Measurements from ENCODE around the gene ASXL2.
A peak's percentile ranks its signal among the peaks of the same experiment; 100 is the strongest.
"Not testable (repeated sequence)": the region's sequence is repeated elsewhere in the genome, so short reads cannot be mapped to it uniquely, and the experiment has no call there.

The ASXL2 gene

DNA sequence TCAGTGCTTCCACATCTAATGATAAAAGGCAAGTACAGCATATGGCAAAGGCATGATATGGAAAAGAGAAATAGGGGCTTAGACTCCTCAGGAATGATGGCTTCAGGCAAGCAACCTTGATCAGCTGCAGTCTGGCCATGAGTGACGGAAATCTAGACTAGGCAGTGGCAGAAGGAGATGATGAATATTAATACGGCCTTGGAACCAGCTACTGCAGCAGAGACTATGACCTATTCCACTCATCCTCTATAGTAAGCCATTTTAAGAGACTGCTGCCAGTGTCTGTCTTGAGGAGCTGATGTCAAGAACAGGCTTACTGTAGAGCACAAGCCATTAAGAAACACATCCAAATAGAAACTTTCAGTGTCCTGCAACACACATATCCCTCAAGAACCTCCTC, 23.7 kb downstream of the ASXL2 start:
- 100% methylated on average over 1 of the region's 2 CpGs; no CpG with 5 or more reads in 1 of the 2 experiments for WGBS, 2 experiments (ENCODE audit: insufficient coverage in 2 of 2)
- Histone ChIP-seq H3K27ac (ENCODE audit: low read depth, low read length, severe bottlenecking) (no peak overlapping the region), H3K4me3 (ENCODE audit: extremely low read depth, insufficient read depth, low read length, poor library complexity, severe bottlenecking) (no peak overlapping the region), H3K36me3 (ENCODE audit: control insufficient read depth, insufficient read depth, low read length) (peaks cover 6% of the 10 kb centered on the region), H3K9me3 (ENCODE audit: control insufficient read depth, low read length) (no peaks in the 10 kb centered on the region), H3K4me1 (ENCODE audit: control insufficient read depth, insufficient read depth, low read length, poor library complexity, severe bottlenecking) (no peaks in the 10 kb centered on the region)

DNA sequence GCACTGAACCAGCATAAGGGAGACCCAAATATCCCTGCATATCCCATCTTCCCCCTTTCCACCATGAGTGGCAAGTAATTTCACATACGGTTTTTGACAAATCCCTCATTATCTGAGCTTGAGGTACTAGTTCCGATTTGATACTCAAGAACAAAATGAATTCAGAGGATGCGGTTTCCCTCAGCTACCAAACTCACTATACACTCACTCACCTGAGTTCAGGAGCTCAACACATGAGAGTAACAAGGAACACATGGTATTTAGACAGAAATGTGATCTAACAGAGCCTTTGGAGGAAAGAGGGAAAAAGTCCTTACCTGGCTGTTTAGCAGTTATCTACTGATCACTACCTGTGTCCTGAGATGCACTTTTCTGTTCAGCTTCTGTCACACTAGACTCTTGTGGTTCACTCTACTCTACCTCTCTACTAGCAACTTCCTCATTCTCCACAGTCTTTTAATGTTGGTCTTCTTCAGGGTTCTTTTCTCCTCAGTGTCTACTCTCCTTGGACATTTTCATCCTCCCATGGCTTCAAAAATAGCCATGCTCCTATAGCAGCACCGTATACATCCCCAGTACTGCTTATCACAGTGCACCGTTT, 25.1 kb downstream of the ASXL2 start:
- 79 to 100% methylated on average over 2 to 3 of the region's 5 CpGs for WGBS, 2 experiments (ENCODE audit: insufficient coverage in 2 of 2)
- Histone ChIP-seq H3K4me3 (ENCODE audit: extremely low read depth, insufficient read depth, low read length, poor library complexity, severe bottlenecking) (no peak overlapping the region), H3K9me3 (ENCODE audit: control insufficient read depth, low read length) (no peaks in the 10 kb centered on the region), H3K27ac (ENCODE audit: low read depth, low read length, severe bottlenecking) (no peak overlapping the region), H3K4me1 (ENCODE audit: control insufficient read depth, insufficient read depth, low read length, poor library complexity, severe bottlenecking) (no peaks in the 10 kb centered on the region), H3K36me3 (ENCODE audit: control insufficient read depth, insufficient read depth, low read length) (peaks cover 12% of the 10 kb centered on the region)

DNA sequence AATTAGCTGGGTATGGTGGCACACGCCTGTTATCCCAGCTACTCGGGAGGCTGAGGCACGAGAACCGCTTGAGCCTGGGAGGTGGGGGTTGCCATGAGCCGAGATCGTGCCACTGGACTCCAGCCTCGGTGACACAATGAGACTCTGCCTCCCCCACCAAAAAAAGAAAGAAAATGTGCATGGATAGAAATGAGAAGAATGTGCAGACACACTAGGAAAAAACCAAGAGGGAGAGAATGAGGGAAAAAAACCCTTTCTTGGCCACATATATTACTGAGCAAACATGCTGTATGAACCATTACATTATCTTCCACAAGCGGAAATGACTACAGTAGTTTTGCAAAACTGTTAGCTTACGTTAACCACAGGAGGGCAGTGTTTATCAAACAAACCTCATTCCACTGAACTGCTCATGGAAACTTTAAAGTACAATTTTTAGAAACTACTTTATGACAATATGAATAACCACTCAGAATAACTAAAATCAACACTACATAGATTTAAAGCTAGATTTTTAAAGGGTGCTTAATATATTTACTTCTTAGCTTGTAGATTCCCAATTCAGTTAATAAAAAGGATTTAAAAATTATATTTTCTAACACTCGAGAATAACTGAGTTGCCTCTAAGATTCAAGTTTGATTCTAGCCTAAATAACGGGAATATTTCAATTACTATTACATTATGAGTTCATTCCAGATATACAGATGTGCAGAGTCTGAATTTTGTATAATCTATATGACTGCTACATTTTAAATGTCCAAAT, 26.4 kb downstream of the ASXL2 start:
- Histone ChIP-seq H3K36me3 (ENCODE audit: control insufficient read depth, insufficient read depth, low read length) (peaks cover 13% of the 10 kb centered on the region), H3K9me3 (ENCODE audit: control insufficient read depth, low read length) (no peaks in the 10 kb centered on the region), H3K27ac (ENCODE audit: low read depth, low read length, severe bottlenecking) (no peak overlapping the region), H3K4me1 (ENCODE audit: control insufficient read depth, insufficient read depth, low read length, poor library complexity, severe bottlenecking) (no peaks in the 10 kb centered on the region), H3K4me3 (ENCODE audit: extremely low read depth, insufficient read depth, low read length, poor library complexity, severe bottlenecking) (no peak overlapping the region)
- WGBS, 2 experiments (ENCODE audit: insufficient coverage in 2 of 2) = 57 to 74% methylated on average over 1 to 8 of the region's 11 CpGs

DNA sequence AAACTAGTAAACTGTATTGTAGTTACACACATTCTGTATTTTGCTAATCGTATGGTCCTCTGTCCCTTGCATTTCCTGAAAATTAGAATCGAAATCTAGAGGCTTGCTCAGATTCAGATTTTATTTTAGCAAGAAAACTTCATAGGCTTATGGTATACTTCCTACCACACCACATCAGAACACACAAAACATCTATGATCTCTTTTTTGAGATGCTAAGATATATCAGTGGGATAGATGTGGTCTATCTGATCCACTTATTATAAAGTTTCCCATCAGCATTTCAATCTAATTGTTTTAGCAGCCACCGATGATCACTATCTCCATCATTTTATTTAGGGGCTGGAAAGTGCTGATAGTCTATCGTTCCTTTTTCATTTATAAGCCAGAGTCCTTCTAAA, 27.9 kb downstream of the ASXL2 start:
- not testable (repeated sequence) for H3K4me1 ChIP-seq (ENCODE audit: control insufficient read depth, insufficient read depth, low read length, poor library complexity, severe bottlenecking); H3K27ac ChIP-seq (ENCODE audit: low read depth, low read length, severe bottlenecking); H3K4me3 ChIP-seq (ENCODE audit: extremely low read depth, insufficient read depth, low read length, poor library complexity, severe bottlenecking); H3K9me3 ChIP-seq (ENCODE audit: control insufficient read depth, low read length); H3K36me3 ChIP-seq (ENCODE audit: control insufficient read depth, insufficient read depth, low read length)
- 80 to 100% methylated on average over 1 to 2 of the region's 4 CpGs for WGBS, 2 experiments (ENCODE audit: insufficient coverage in 2 of 2)

DNA sequence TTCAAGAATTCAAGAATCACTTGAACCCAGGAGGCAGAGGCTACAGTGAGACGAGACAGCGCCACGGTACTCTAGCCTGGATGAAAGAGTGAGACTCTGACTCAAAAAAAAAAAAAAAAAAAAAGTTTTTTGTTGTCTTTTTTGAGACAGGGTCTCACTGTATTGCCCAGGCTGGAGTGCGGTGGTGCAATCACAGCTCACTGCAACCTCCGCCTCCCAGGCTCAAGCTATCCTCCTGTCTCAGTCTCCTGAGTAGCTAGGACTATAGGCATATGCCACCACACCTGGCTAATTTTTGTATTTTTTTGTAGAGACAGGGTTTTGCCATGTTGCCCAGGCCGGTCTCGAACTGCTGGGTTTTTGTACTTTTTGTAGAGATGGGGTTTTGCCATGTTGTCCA, 28.9 kb downstream of the ASXL2 start:
- H3K4me1 ChIP-seq (ENCODE audit: control insufficient read depth, insufficient read depth, low read length, poor library complexity, severe bottlenecking); H3K36me3 ChIP-seq (ENCODE audit: control insufficient read depth, insufficient read depth, low read length); H3K4me3 ChIP-seq (ENCODE audit: extremely low read depth, insufficient read depth, low read length, poor library complexity, severe bottlenecking); H3K27ac ChIP-seq (ENCODE audit: low read depth, low read length, severe bottlenecking); H3K9me3 ChIP-seq (ENCODE audit: control insufficient read depth, low read length): not testable (repeated sequence)
- WGBS, 2 experiments (ENCODE audit: insufficient coverage in 2 of 2) = 100% methylated on average over 5 of the region's 7 CpGs

DNA sequence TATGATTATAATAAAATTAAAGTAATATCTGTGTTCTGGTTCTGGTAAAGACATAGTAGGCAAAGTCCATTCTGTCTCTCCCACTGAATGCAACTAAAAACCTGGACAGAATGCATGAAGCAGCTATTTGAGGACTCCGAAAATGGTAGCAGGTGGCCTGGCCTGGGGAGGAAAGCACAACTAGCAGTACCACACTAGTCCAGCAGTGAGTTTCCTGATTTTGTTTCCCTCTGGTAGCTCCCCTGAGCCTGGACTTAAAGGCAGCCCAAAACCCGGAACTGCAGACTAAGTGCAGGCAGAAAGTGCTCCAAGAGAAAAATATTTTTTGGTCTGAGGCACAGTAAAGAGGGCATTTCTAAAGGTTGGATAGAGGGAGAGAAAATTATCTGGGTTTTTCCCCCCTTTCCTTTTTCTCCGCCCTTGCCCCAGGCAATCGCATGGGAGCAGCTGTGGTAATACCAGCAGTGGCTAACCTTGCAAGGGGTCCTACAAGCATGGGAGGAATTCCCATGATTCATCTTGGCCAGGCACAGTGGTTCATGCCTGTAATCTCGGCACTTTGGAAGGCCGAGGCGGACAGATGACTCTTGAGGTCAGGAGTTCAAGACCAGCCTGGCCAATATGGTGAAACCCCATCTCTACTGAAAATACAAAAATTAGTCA, 32.3 kb downstream of the ASXL2 start:
- Histone ChIP-seq H3K4me1 (ENCODE audit: control insufficient read depth, insufficient read depth, low read length, poor library complexity, severe bottlenecking) (no peaks in the 10 kb centered on the region), H3K9me3 (ENCODE audit: control insufficient read depth, low read length) (no peaks in the 10 kb centered on the region), H3K27ac (ENCODE audit: low read depth, low read length, severe bottlenecking) (peak overlapping the region; percentile 26), H3K36me3 (ENCODE audit: control insufficient read depth, insufficient read depth, low read length) (peaks cover 23% of the 10 kb centered on the region), H3K4me3 (ENCODE audit: extremely low read depth, insufficient read depth, low read length, poor library complexity, severe bottlenecking) (no peak overlapping the region)
- WGBS, 2 experiments (ENCODE audit: insufficient coverage in 2 of 2) = 86 to 95% methylated on average over 5 to 6 of the region's 7 CpGs

DNA sequence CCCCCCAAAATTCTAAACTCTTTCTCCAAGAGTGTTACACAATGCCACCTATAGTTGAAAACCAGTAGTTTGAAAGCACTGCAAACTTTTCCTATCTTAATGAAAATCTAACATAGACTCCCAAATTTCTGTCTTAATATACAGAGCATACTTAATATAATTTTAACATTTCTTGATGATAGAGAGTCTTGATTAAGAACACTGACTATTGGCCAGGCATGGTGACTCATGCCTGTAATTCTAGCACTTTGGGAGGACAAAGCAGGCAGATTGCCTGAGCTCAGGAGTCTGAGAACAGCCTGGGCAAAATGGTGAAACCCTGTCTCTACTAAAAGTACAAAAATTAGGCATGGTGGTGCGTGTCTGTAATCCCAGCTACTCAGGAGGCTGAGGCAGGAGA, 34.2 kb downstream of the ASXL2 start:
- 88% methylated on average over 1 of the region's 1 CpG; no CpG with 5 or more reads in 1 of the 2 experiments for WGBS, 2 experiments (ENCODE audit: insufficient coverage in 2 of 2)
- no peaks in the 10 kb centered on the region for H3K4me1 ChIP-seq (ENCODE audit: control insufficient read depth, insufficient read depth, low read length, poor library complexity, severe bottlenecking)
- no peaks in the 10 kb centered on the region for H3K9me3 ChIP-seq (ENCODE audit: control insufficient read depth, low read length)
- no peak overlapping the region for H3K27ac ChIP-seq (ENCODE audit: low read depth, low read length, severe bottlenecking)
- peaks cover 26% of the 10 kb centered on the region for H3K36me3 ChIP-seq (ENCODE audit: control insufficient read depth, insufficient read depth, low read length)
- H3K4me3 ChIP-seq (ENCODE audit: extremely low read depth, insufficient read depth, low read length, poor library complexity, severe bottlenecking) = no peak overlapping the region

DNA sequence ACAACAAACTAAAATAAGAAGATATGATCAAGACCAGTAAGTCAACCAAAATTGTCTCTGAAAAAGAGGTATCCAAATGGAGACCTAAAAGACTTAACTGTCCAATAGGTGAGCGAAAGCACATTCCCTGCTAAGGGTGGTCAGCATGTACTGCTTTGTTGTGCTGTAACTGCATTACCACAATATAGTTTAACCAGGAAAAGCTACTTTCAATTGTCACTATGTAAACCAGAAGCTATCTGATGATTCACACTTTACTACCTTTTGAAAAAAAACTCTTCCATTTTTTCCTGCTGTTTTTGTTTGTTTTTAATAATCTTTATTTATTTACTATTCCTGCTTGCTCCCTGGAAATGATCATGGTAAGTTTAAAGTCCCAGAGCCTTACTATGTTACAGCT, 36.1 kb downstream of the ASXL2 start:
- H3K4me1 ChIP-seq (ENCODE audit: control insufficient read depth, insufficient read depth, low read length, poor library complexity, severe bottlenecking) = no peaks in the 10 kb centered on the region
- no peak overlapping the region for H3K4me3 ChIP-seq (ENCODE audit: extremely low read depth, insufficient read depth, low read length, poor library complexity, severe bottlenecking)
- H3K9me3 ChIP-seq (ENCODE audit: control insufficient read depth, low read length) = no peaks in the 10 kb centered on the region
- H3K36me3 ChIP-seq (ENCODE audit: control insufficient read depth, insufficient read depth, low read length) = peaks cover 26% of the 10 kb centered on the region
- WGBS, 2 experiments (ENCODE audit: insufficient coverage in 2 of 2) = 100% methylated on average over 1 of the region's 1 CpG
- no peak overlapping the region for H3K27ac ChIP-seq (ENCODE audit: low read depth, low read length, severe bottlenecking)

DNA sequence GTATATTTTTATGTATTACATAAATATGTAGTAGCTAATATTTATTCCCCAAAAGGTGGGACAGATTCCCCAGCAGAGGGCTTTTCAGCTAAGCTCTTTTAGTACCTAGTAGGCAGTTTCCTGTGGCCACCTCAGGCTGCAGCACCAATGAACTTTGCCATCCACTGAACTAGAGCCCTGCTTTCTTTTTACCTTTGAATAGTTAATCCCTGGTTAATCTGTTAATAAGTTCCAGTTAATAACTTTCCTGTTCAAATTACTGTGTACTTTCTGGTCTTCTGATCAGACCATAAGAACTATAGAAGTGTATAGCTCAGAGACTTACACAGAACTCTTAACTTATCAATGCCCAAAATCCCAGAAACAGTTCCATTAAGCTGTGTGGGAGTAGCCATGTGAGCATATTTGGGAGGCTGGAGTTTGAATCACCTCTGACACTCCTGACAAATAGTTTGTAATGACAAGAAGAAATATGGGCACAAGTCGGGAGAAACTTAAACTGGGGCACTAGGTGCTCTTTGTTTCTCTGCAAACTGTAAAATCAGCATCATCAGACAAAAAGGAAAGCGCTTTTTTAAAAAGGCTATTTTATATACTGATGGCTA, 40.0 kb downstream of the ASXL2 start:
- H3K36me3 ChIP-seq (ENCODE audit: control insufficient read depth, insufficient read depth, low read length) = peaks cover 26% of the 10 kb centered on the region
- H3K9me3 ChIP-seq (ENCODE audit: control insufficient read depth, low read length) = peaks cover under 1% of the 10 kb centered on the region
- H3K4me3 ChIP-seq (ENCODE audit: extremely low read depth, insufficient read depth, low read length, poor library complexity, severe bottlenecking) = no peak overlapping the region
- no peak overlapping the region for H3K27ac ChIP-seq (ENCODE audit: low read depth, low read length, severe bottlenecking)
- 100% methylated on average over 1 of the region's 2 CpGs; no CpG with 5 or more reads in 1 of the 2 experiments for WGBS, 2 experiments (ENCODE audit: insufficient coverage in 2 of 2)
- H3K4me1 ChIP-seq (ENCODE audit: control insufficient read depth, insufficient read depth, low read length, poor library complexity, severe bottlenecking) = no peaks in the 10 kb centered on the region

DNA sequence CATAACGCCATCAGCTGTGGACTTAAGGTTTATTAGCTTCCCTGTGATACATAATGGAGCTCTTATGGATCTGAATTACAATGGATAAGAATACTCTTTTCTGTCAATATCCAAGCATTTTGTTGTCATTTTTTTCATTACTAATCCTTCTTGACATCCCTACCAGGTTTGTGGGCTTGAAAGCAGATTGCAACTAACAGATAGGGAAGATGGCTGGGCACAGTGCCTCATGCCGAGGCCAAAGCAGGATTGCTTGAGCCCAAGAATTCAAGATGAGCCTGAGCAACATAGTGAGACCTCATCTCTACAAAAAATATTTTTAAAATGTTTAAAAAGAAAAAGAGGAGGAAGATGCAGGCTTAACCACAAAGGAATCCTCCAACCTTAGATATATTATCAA, 42.4 kb downstream of the ASXL2 start:
- Histone ChIP-seq H3K36me3 (ENCODE audit: control insufficient read depth, insufficient read depth, low read length) (peaks cover 24% of the 10 kb centered on the region), H3K27ac (ENCODE audit: low read depth, low read length, severe bottlenecking) (no peak overlapping the region), H3K4me1 (ENCODE audit: control insufficient read depth, insufficient read depth, low read length, poor library complexity, severe bottlenecking) (no peaks in the 10 kb centered on the region), H3K4me3 (ENCODE audit: extremely low read depth, insufficient read depth, low read length, poor library complexity, severe bottlenecking) (no peak overlapping the region), H3K9me3 (ENCODE audit: control insufficient read depth, low read length) (peaks cover 8% of the 10 kb centered on the region)
- no CpG with 5 or more reads among the region's 2 CpGs for WGBS, 2 experiments (ENCODE audit: insufficient coverage in 2 of 2)

All from mesodermal cell (in vitro differentiated cells).